GM23338 (cell line): ENCODE measurements around the gene C4orf36.

Experiments
- CTCF ChIP-seq, 2 experiments: fragments of 200-600 bp in 1 of 2; sonication (generic) in 1 of 2; conservative IDR thresholded peaks; 2 replicates each; pipeline versions ENCODE4 v1.5.1 to v1.6.1; 2016 to 2017; ENCODE audit warnings: antibody characterized with exemption in 2 of 2, low read depth in 2 of 2, mild to moderate bottlenecking in 2 of 2, moderate library complexity in 1 of 2
- EZH2 ChIP-seq: fragments of 200-600 bp; sonication (generic); IDR thresholded peaks from one replicate; pipeline ENCODE4 v1.8.0; 2017; ENCODE audit warnings: antibody characterized with exemption, mild to moderate bottlenecking, low read depth; ENCODE audit not compliant: unreplicated experiment
- JUNB ChIP-seq: IDR thresholded peaks from one replicate; pipeline ENCODE4 v1.6.1; 2016; ENCODE audit warnings: antibody characterized with exemption; ENCODE audit not compliant: unreplicated experiment

GRCh38 chr4:86918539-86919072 lies 26.4 kb upstream of the C4orf36 start:
- TF ChIP-seq JUNB (no peak), CTCF (conservative IDR thresholded peaks at IDR 0.05; ENCODE audit: low read depth in 2 of 2) (no peak), EZH2 (no peak)
